IMR-90 (cell line): ENCODE results near the gene CHORDC1. TPM values are rescaled to one million over a fixed set of nuclear protein-coding genes. Genes with fewer than 3 reads are reported as not detected.
A peak's percentile ranks its signal among the peaks of the same experiment; 100 is the strongest.

Source experiments
- ATAC-seq: fragments of 200-7000 bp; cut with Tn5 transposase; 2 replicates; pipeline ENCODE4 v1.9.1; 2020; ENCODE audit warnings: low read depth, mild to moderate bottlenecking, moderate library complexity
- Bru-seq: library from RNA; stranded (reverse); fragments of 400-500 nt; gene quantifications from one replicate; lab custom pipeline; 2021; lab: Mats Ljungman, UMichigan
- BruChase-seq, 2 experiments: library from RNA; stranded (reverse); fragments of 400-500 nt; gene quantifications; one replicate each; lab custom pipeline; 2021; lab: Mats Ljungman, UMichigan
- BruUV-seq: library from RNA; stranded (reverse); fragments of 400-500 nt; replicated peaks from 2 replicates; lab custom pipeline; 2021; lab: Mats Ljungman, UMichigan
- CTCF ChIA-PET: fragments of 300-600 bp; formaldehyde crosslinking; extraction: SDS; loops from one replicate; lab custom pipeline; 2021; ENCODE audit warnings: antibody characterized with exemption; lab: Yijun Ruan, JAX
- POLR2A ChIA-PET: fragments of 300-600 bp; sonication (Branson Sonifier 250); formaldehyde crosslinking; loops from one replicate; lab custom pipeline; 2022; ENCODE audit warnings: antibody characterized with exemption; ENCODE audit not compliant: unreplicated experiment; lab: Charles Lee
- DNase-seq: peaks from one replicate; pipeline ENCODE4 v3.0.0; 2013
- H2AFZ ChIP-seq: replicated peaks from 2 replicates; pipeline ENCODE3; 2013; ENCODE audit warnings: low read length, mild to moderate bottlenecking; ENCODE audit not compliant: poor library complexity
- H2AK5ac ChIP-seq: 2 replicates; pipeline ENCODE4 v1.6.1; 2013; ENCODE audit warnings: low read depth, low read length, inconsistent platforms
- H2AK9ac ChIP-seq: replicated peaks from 2 replicates; pipeline ENCODE3; 2013; ENCODE audit warnings: mild to moderate bottlenecking, low read depth, low read length, moderate library complexity; ENCODE audit not compliant: poor library complexity
- H2BK120ac ChIP-seq: 2 replicates; pipeline ENCODE4 v1.6.1; 2013; ENCODE audit warnings: low read depth, low read length, inconsistent platforms
- H2BK15ac ChIP-seq: 3 replicates; pipeline ENCODE4 v1.6.1; 2013; ENCODE audit warnings: low read depth, low read length, inconsistent platforms
- H2BK20ac ChIP-seq: 2 replicates; pipeline ENCODE4 v1.6.1; 2013; ENCODE audit warnings: low read depth, mild to moderate bottlenecking, inconsistent platforms, low read length, moderate library complexity
- H2BK5ac ChIP-seq: 2 replicates; pipeline ENCODE4 v1.6.1; 2013; ENCODE audit warnings: mild to moderate bottlenecking, low read depth, low read length, inconsistent platforms; ENCODE audit not compliant: poor library complexity, severe bottlenecking
- H3K14ac ChIP-seq: replicated peaks from 2 replicates; pipeline ENCODE4 v1.6.1; 2013; ENCODE audit warnings: low read depth, low read length, inconsistent platforms
- H3K18ac ChIP-seq: 2 replicates; pipeline ENCODE4 v1.6.1; 2013; ENCODE audit warnings: low read depth, low read length, control low read depth
- H3K23ac ChIP-seq: 2 replicates; pipeline ENCODE4 v1.6.1; 2013; ENCODE audit warnings: low read depth, low read length, inconsistent platforms
- H3K27ac ChIP-seq: 2 replicates; pipeline ENCODE4 v1.5.1; 2013; ENCODE audit warnings: mild to moderate bottlenecking, control low read depth, low read length; ENCODE audit not compliant: insufficient read depth
- H3K27me3 ChIP-seq: 2 replicates; pipeline ENCODE4 v1.6.1; 2013; ENCODE audit warnings: low read length; ENCODE audit not compliant: control insufficient read depth, insufficient read depth
- H3K36me3 ChIP-seq: 2 replicates; pipeline ENCODE4 v1.6.1; 2013; ENCODE audit warnings: low read length, mixed read lengths; ENCODE audit not compliant: control insufficient read depth, insufficient read depth
- H3K4ac ChIP-seq: 2 replicates; pipeline ENCODE4 v1.6.1; 2013; ENCODE audit warnings: low read depth, low read length, inconsistent platforms
- H3K4me1 ChIP-seq: 2 replicates; pipeline ENCODE4 v1.6.1; 2013; ENCODE audit warnings: low read length, mixed read lengths; ENCODE audit not compliant: control insufficient read depth, insufficient read depth
- H3K4me2 ChIP-seq: 2 replicates; pipeline ENCODE4 v1.6.1; 2013; ENCODE audit warnings: low read depth, mild to moderate bottlenecking, control low read depth, low read length, moderate library complexity
- H3K4me3 ChIP-seq: 2 replicates; pipeline ENCODE4 v1.5.1; 2013; ENCODE audit warnings: low read depth, mild to moderate bottlenecking, control low read depth, low read length, moderate library complexity; ENCODE audit not compliant: insufficient read depth
- H3K56ac ChIP-seq: 2 replicates; pipeline ENCODE4 v1.6.1; 2013; ENCODE audit warnings: low read length, inconsistent platforms; ENCODE audit not compliant: insufficient read depth; ENCODE audit errors: extremely low read depth
- H3K79me1 ChIP-seq, 2 experiments: 2 replicates each; pipeline ENCODE4 v1.6.1; 2013; ENCODE audit warnings: low read length in 2 of 2, inconsistent platforms in 1 of 2, low read depth in 1 of 2
- H3K9ac ChIP-seq: 2 replicates; pipeline ENCODE4 v1.6.1; 2013; ENCODE audit warnings: low read depth, low read length, control low read depth
- H3K9me1 ChIP-seq: 2 replicates; pipeline ENCODE4 v1.6.1; 2013; ENCODE audit warnings: low read length, inconsistent platforms; ENCODE audit not compliant: insufficient read depth
- H3K9me3 ChIP-seq: 2 replicates; pipeline ENCODE4 v1.6.1; 2013; ENCODE audit warnings: low read length; ENCODE audit not compliant: control insufficient read depth, insufficient read depth
- H4K20me1 ChIP-seq: 2 replicates; pipeline ENCODE4 v1.6.1; 2013; ENCODE audit warnings: low read length, inconsistent platforms; ENCODE audit not compliant: insufficient read depth
- H4K5ac ChIP-seq: 2 replicates; pipeline ENCODE4 v1.6.1; 2013; ENCODE audit warnings: mild to moderate bottlenecking, low read depth, low read length, control low read depth
- H4K8ac ChIP-seq, 2 experiments: 2 replicates each; pipeline ENCODE4 v1.6.1; 2013; ENCODE audit warnings: low read depth in 2 of 2, low read length in 2 of 2, control low read depth in 1 of 2, inconsistent platforms in 1 of 2
- H4K91ac ChIP-seq: 2 replicates; pipeline ENCODE4 v1.6.1; 2013; ENCODE audit warnings: low read depth, low read length, inconsistent platforms; ENCODE audit not compliant: insufficient read depth
- BHLHE40 ChIP-seq: fragments of 150-350 bp; IDR thresholded peaks from 2 replicates; pipeline ENCODE4 v1.6.1; 2016; ENCODE audit warnings: mild to moderate bottlenecking, low read depth, low read length
- CHD1 ChIP-seq: IDR thresholded peaks from 2 replicates; pipeline ENCODE4 v1.6.1; 2012; ENCODE audit warnings: low read depth, low read length, improper control_type of control experiment
- MAFK ChIP-seq: IDR thresholded peaks from 2 replicates; pipeline ENCODE4 v1.6.1; 2012; ENCODE audit warnings: low read depth, low read length, improper control_type of control experiment
- MAZ ChIP-seq: IDR thresholded peaks from 2 replicates; pipeline ENCODE4 v1.6.1; 2012; ENCODE audit warnings: low read depth, mild to moderate bottlenecking, low read length, improper control_type of control experiment, moderate library complexity, borderline replicate concordance
- MXI1 ChIP-seq: IDR thresholded peaks from 2 replicates; pipeline ENCODE4 v1.6.1; 2012; ENCODE audit warnings: low read depth, mild to moderate bottlenecking, low read length, moderate library complexity, borderline replicate concordance
- POLR2A ChIP-seq: IDR thresholded peaks from 2 replicates; pipeline ENCODE4 v1.6.1; 2012; ENCODE audit warnings: mild to moderate bottlenecking, low read depth, low read length
- RCOR1 ChIP-seq: IDR thresholded peaks from 2 replicates; pipeline ENCODE4 v1.6.1; 2012; ENCODE audit warnings: mild to moderate bottlenecking, low read length, improper control_type of control experiment; ENCODE audit not compliant: insufficient replicate concordance
- SMC3 ChIP-seq: fragments of 150-350 bp; IDR thresholded peaks from 2 replicates; pipeline ENCODE4 v1.6.1; 2016; ENCODE audit warnings: low read depth, mild to moderate bottlenecking, antibody characterized with exemption, low read length, moderate library complexity
- WGBS, 2 experiments: methylation state at CpG; one replicate each; pipeline versions ENCODE4 v1.1.5 to v1.1.7; 2013; ENCODE audit warnings: missing lambda C conversion rate in 2 of 2; ENCODE audit not compliant: insufficient read length in 1 of 2; ENCODE audit errors: extremely low coverage in 2 of 2; 5-methylcytosine and 5-hydroxymethylcytosine counted together
- dilution Hi-C: fragments of 300-500 bp; cut with HindIII; formaldehyde crosslinking; loops from one replicate; pipeline ENCODE4 v1.14.3; 2018; ENCODE audit warnings: low sequenced_read_pairs; ENCODE audit not compliant: unreplicated experiment
- in situ Hi-C: fragments of 300-500 bp; cut with MboI; formaldehyde crosslinking; loops from 3 replicates; pipeline ENCODE4 v1.14.3; 2019; ENCODE audit warnings: low sequenced_read_pairs, inconsistent platforms, mixed read lengths
- intact Hi-C: fragments of 100-400 bp; cut with micrococcal nuclease; formaldehyde crosslinking; loops from 2 replicates; pipeline ENCODE4 v1.10.0; 2022
- long read RNA-seq: library from polyadenylated mRNA; unstranded; transcript quantifications from one replicate; pipeline ENCODE4 v2.0.0, GENCODE V29; 2021; ENCODE audit not compliant: unreplicated experiment
- polyA plus RNA-seq, 3 experiments: library from polyadenylated mRNA; depleted of rRNA; stranded (reverse); fragments of >200 nt; gene quantifications; 2 replicates each; pipeline ENCODE4 v1.2.3, GENCODE V29; 2012; ENCODE audit warnings: low replicate concordance in 1 of 3
- total RNA-seq: library from RNA; depleted of rRNA; stranded (reverse); fragments of >200 nt; gene quantifications from 2 replicates; pipeline ENCODE4 v1.2.3, GENCODE V29; 2012; rRNA removed
- TF ChIP-seq, protein P1 (sequence below): fragments of 150-350 bp; IDR thresholded peaks from 2 replicates; pipeline ENCODE4 v1.6.1; 2016; ENCODE audit warnings: low read depth, mild to moderate bottlenecking, low read length, moderate library complexity, borderline replicate concordance
- TF ChIP-seq, protein P2 (sequence below): conservative IDR thresholded peaks from 2 replicates; pipeline ENCODE4 v1.5.1; 2012; ENCODE audit warnings: mild to moderate bottlenecking, low read depth, low read length, improper control_type of control experiment
- TF ChIP-seq, protein P3 (sequence below): fragments of 150-350 bp; IDR thresholded peaks from 2 replicates; pipeline ENCODE4 v1.6.1; 2017; ENCODE audit warnings: mild to moderate bottlenecking, antibody characterized with exemption, low read length, low read depth

The CHORDC1 gene
- total RNA-seq (51.4 and 102 TPM in 2 replicates), polyA plus RNA-seq (2012; rRNA removed) (17.4 and 26.9 TPM in 2 replicates), Bru-seq, nascent RNA (percentile 87 among the genes with signal in this experiment), BruChase-seq, experiment 1, labeled RNA remaining after a 6-hour chase (percentile 75 among the genes with signal in this experiment), BruChase-seq, experiment 2, labeled RNA remaining after a 2-hour chase (percentile 86 among the genes with signal in this experiment)
- 7.3 and 10.6 TPM in 2 replicates for polyA plus RNA-seq (2012; cell fraction: cytosol; rRNA removed)
- 14.3 and 40.2 TPM in 2 replicates for polyA plus RNA-seq (2012; cell fraction: nucleus; rRNA removed; ENCODE audit: low replicate concordance)
- long read RNA-seq, transcript CHORDC1-201 (11 exons, 2,654 nt) = major isoform, 23 of 29 reads
- long read RNA-seq, partial matches to known transcripts = 3 of 29 reads
- long read RNA-seq, other reads (novel, unspliced or antisense) = 3 of 29 reads

DNA sequence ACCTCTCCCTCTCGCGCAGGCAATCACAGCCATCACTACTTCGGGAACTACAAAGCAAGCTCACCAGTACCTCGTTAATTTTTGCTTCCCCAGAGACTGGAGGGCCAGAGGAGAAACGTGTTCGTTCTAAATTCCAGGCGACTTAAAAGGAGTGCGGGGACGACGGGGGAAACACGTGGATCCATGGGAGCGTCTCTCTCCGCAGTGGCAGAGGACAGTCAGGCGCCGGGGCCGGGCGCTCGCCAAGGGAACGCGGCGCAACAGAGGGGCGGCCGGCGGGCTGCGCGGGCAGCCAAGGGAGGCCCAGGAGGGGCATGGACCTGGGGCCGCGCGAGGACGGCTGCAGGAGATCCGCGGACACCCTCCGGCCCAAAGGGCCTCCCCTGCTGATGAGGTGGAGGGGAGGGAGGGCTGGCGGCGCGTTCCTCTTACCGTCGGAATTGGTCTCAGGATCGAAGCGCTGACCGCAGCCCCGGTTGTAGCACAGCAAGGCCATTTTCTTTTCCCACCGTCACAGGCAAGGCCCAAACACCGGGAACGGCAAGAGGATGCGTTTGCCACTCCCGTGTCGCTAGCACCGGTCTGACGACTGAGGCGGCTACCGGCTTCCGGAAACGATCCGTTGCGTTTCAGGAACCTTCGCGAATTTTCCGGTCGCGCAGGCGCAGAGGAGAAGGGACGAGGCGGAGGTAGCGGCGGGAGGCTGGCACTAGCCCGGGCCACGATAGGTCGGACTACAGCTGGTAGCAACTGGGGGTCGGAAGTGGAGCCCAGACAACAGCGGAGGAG is at the start of gene CHORDC1:
Gene CHORDC1, minus strand, starts transcription at position 591 of the 789 bp plus-strand sequence. Its CDS starts 95 bp downstream, at position 496.
- Histone ChIP-seq H2AK5ac (peak within 1 kb of the TSS; percentile 43; the same call in 1 of the 2 replicates), H3K9me3 (no peaks in the 10 kb centered on the region), H3K9me1 (no peaks in the 10 kb centered on the region), H3K9ac (peak within 1 kb of the TSS; percentile 94), H4K20me1 (peaks cover 44% of the 10 kb centered on the region), H2BK20ac (no peak within 1 kb of the TSS), H3K4me2 (peak within 1 kb of the TSS; percentile 91), H2BK120ac (peak within 1 kb of the TSS; percentile 47), H3K23ac (peak within 1 kb of the TSS; percentile 95), H2AK9ac (peak within 1 kb of the TSS; percentile 87), H4K8ac (peak within 1 kb of the TSS; percentile 72 to 97), H4K5ac (peak within 1 kb of the TSS; percentile 94), H3K18ac (peak within 1 kb of the TSS; percentile 71), H3K4ac (peak within 1 kb of the TSS; percentile 93), H2BK5ac (peak within 1 kb of the TSS; percentile 66), H3K36me3 (no peaks in the 10 kb centered on the region), H3K14ac (peak within 1 kb of the TSS; percentile 91), H3K56ac (peak within 1 kb of the TSS; percentile 87), H3K27ac (peak within 1 kb of the TSS; percentile 79), H2AFZ (peak within 1 kb of the TSS; percentile 98), H3K4me3 (peak within 1 kb of the TSS; percentile 97), H3K27me3 (no peaks in the 10 kb centered on the region), H4K91ac (peak within 1 kb of the TSS; percentile 79), H3K79me1 (peaks cover 0 to 19% of the 10 kb centered on the region in 2 experiments; a peak in 2 of 4 replicates), H2BK15ac (peak within 1 kb of the TSS; percentile 33; the same call in 1 of the 3 replicates), H3K4me1 (peaks cover 4% of the 10 kb centered on the region)
- in situ Hi-C loops = no loop called here
- no TSS peak for BruUV-seq
- ATAC-seq (peak; percentile 92), DNase-seq (peak; percentile 75)
- CTCF ChIA-PET = no interaction called here
- WGBS, 2 experiments = 0% methylated on average over 23 of the region's 71 CpGs; no CpG with 5 or more reads in 1 of the 2 experiments
- intact Hi-C loops = no loop called here
- dilution Hi-C loops = no loop called here
- POLR2A ChIA-PET = no interaction called here
- TF ChIP-seq CHD1 = peak; percentile 83; the same call in 1 of the 2 replicates
- TF ChIP-seq, protein P1, sequence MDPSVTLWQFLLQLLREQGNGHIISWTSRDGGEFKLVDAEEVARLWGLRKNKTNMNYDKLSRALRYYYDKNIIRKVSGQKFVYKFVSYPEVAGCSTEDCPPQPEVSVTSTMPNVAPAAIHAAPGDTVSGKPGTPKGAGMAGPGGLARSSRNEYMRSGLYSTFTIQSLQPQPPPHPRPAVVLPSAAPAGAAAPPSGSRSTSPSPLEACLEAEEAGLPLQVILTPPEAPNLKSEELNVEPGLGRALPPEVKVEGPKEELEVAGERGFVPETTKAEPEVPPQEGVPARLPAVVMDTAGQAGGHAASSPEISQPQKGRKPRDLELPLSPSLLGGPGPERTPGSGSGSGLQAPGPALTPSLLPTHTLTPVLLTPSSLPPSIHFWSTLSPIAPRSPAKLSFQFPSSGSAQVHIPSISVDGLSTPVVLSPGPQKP = no peak
- peak; percentile 31; the same call in 1 of the 2 replicates for TF ChIP-seq MAZ
- TF ChIP-seq BHLHE40 = no peak
- no peak for TF ChIP-seq RCOR1
- TF ChIP-seq, protein P2, sequence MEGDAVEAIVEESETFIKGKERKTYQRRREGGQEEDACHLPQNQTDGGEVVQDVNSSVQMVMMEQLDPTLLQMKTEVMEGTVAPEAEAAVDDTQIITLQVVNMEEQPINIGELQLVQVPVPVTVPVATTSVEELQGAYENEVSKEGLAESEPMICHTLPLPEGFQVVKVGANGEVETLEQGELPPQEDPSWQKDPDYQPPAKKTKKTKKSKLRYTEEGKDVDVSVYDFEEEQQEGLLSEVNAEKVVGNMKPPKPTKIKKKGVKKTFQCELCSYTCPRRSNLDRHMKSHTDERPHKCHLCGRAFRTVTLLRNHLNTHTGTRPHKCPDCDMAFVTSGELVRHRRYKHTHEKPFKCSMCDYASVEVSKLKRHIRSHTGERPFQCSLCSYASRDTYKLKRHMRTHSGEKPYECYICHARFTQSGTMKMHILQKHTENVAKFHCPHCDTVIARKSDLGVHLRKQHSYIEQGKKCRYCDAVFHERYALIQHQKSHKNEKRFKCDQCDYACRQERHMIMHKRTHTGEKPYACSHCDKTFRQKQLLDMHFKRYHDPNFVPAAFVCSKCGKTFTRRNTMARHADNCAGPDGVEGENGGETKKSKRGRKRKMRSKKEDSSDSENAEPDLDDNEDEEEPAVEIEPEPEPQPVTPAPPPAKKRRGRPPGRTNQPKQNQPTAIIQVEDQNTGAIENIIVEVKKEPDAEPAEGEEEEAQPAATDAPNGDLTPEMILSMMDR = no peak
- peak; percentile 87 for TF ChIP-seq MXI1
- TF ChIP-seq, protein P3, sequence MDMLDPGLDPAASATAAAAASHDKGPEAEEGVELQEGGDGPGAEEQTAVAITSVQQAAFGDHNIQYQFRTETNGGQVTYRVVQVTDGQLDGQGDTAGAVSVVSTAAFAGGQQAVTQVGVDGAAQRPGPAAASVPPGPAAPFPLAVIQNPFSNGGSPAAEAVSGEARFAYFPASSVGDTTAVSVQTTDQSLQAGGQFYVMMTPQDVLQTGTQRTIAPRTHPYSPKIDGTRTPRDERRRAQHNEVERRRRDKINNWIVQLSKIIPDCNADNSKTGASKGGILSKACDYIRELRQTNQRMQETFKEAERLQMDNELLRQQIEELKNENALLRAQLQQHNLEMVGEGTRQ = no peak
- TF ChIP-seq MAFK = no peak
- peak; percentile 85 for TF ChIP-seq POLR2A
- no peak for TF ChIP-seq SMC3
